IMR-90 (cell line): Measurements from ENCODE around the gene FNBP1. TPM values are rescaled to one million over a fixed set of nuclear protein-coding genes. Genes with fewer than 3 reads are reported as not detected.

Source experiments
- ATAC-seq: fragments of 200-7000 bp; cut with Tn5 transposase; 2 replicates; pipeline ENCODE4 v1.9.1; 2020; ENCODE audit warnings: low read depth, mild to moderate bottlenecking, moderate library complexity
- BruUV-seq: library from RNA; stranded (reverse); fragments of 400-500 nt; replicated peaks from 2 replicates; lab custom pipeline; 2021; lab: Mats Ljungman, UMichigan
- CTCF ChIA-PET: fragments of 300-600 bp; formaldehyde crosslinking; extraction: SDS; loops from one replicate; lab custom pipeline; 2021; ENCODE audit warnings: antibody characterized with exemption; lab: Yijun Ruan, JAX
- POLR2A ChIA-PET: fragments of 300-600 bp; sonication (Branson Sonifier 250); formaldehyde crosslinking; loops from one replicate; lab custom pipeline; 2022; ENCODE audit warnings: antibody characterized with exemption; ENCODE audit not compliant: unreplicated experiment; lab: Charles Lee
- DNase-seq: peaks from one replicate; pipeline ENCODE4 v3.0.0; 2013
- H2AFZ ChIP-seq: replicated peaks from 2 replicates; pipeline ENCODE3; 2013; ENCODE audit warnings: low read length, mild to moderate bottlenecking; ENCODE audit not compliant: poor library complexity
- H2AK5ac ChIP-seq: 2 replicates; pipeline ENCODE4 v1.6.1; 2013; ENCODE audit warnings: low read depth, low read length, inconsistent platforms
- H2AK9ac ChIP-seq: replicated peaks from 2 replicates; pipeline ENCODE3; 2013; ENCODE audit warnings: mild to moderate bottlenecking, low read depth, low read length, moderate library complexity; ENCODE audit not compliant: poor library complexity
- H2BK120ac ChIP-seq: 2 replicates; pipeline ENCODE4 v1.6.1; 2013; ENCODE audit warnings: low read depth, low read length, inconsistent platforms
- H2BK15ac ChIP-seq: 3 replicates; pipeline ENCODE4 v1.6.1; 2013; ENCODE audit warnings: low read depth, low read length, inconsistent platforms
- H2BK20ac ChIP-seq: 2 replicates; pipeline ENCODE4 v1.6.1; 2013; ENCODE audit warnings: low read depth, mild to moderate bottlenecking, inconsistent platforms, low read length, moderate library complexity
- H2BK5ac ChIP-seq: 2 replicates; pipeline ENCODE4 v1.6.1; 2013; ENCODE audit warnings: mild to moderate bottlenecking, low read depth, low read length, inconsistent platforms; ENCODE audit not compliant: poor library complexity, severe bottlenecking
- H3K14ac ChIP-seq: replicated peaks from 2 replicates; pipeline ENCODE4 v1.6.1; 2013; ENCODE audit warnings: low read depth, low read length, inconsistent platforms
- H3K18ac ChIP-seq: 2 replicates; pipeline ENCODE4 v1.6.1; 2013; ENCODE audit warnings: low read depth, low read length, control low read depth
- H3K23ac ChIP-seq: 2 replicates; pipeline ENCODE4 v1.6.1; 2013; ENCODE audit warnings: low read depth, low read length, inconsistent platforms
- H3K27ac ChIP-seq: 2 replicates; pipeline ENCODE4 v1.5.1; 2013; ENCODE audit warnings: mild to moderate bottlenecking, control low read depth, low read length; ENCODE audit not compliant: insufficient read depth
- H3K27me3 ChIP-seq: 2 replicates; pipeline ENCODE4 v1.6.1; 2013; ENCODE audit warnings: low read length; ENCODE audit not compliant: control insufficient read depth, insufficient read depth
- H3K36me3 ChIP-seq: 2 replicates; pipeline ENCODE4 v1.6.1; 2013; ENCODE audit warnings: low read length, mixed read lengths; ENCODE audit not compliant: control insufficient read depth, insufficient read depth
- H3K4ac ChIP-seq: 2 replicates; pipeline ENCODE4 v1.6.1; 2013; ENCODE audit warnings: low read depth, low read length, inconsistent platforms
- H3K4me1 ChIP-seq: 2 replicates; pipeline ENCODE4 v1.6.1; 2013; ENCODE audit warnings: low read length, mixed read lengths; ENCODE audit not compliant: control insufficient read depth, insufficient read depth
- H3K4me2 ChIP-seq: 2 replicates; pipeline ENCODE4 v1.6.1; 2013; ENCODE audit warnings: low read depth, mild to moderate bottlenecking, control low read depth, low read length, moderate library complexity
- H3K4me3 ChIP-seq: 2 replicates; pipeline ENCODE4 v1.5.1; 2013; ENCODE audit warnings: low read depth, mild to moderate bottlenecking, control low read depth, low read length, moderate library complexity; ENCODE audit not compliant: insufficient read depth
- H3K56ac ChIP-seq: 2 replicates; pipeline ENCODE4 v1.6.1; 2013; ENCODE audit warnings: low read length, inconsistent platforms; ENCODE audit not compliant: insufficient read depth; ENCODE audit errors: extremely low read depth
- H3K79me1 ChIP-seq, 2 experiments: 2 replicates each; pipeline ENCODE4 v1.6.1; 2013; ENCODE audit warnings: low read length in 2 of 2, inconsistent platforms in 1 of 2, low read depth in 1 of 2
- H3K9ac ChIP-seq: 2 replicates; pipeline ENCODE4 v1.6.1; 2013; ENCODE audit warnings: low read depth, low read length, control low read depth
- H3K9me1 ChIP-seq: 2 replicates; pipeline ENCODE4 v1.6.1; 2013; ENCODE audit warnings: low read length, inconsistent platforms; ENCODE audit not compliant: insufficient read depth
- H3K9me3 ChIP-seq: 2 replicates; pipeline ENCODE4 v1.6.1; 2013; ENCODE audit warnings: low read length; ENCODE audit not compliant: control insufficient read depth, insufficient read depth
- H4K20me1 ChIP-seq: 2 replicates; pipeline ENCODE4 v1.6.1; 2013; ENCODE audit warnings: low read length, inconsistent platforms; ENCODE audit not compliant: insufficient read depth
- H4K5ac ChIP-seq: 2 replicates; pipeline ENCODE4 v1.6.1; 2013; ENCODE audit warnings: mild to moderate bottlenecking, low read depth, low read length, control low read depth
- H4K8ac ChIP-seq, 2 experiments: 2 replicates each; pipeline ENCODE4 v1.6.1; 2013; ENCODE audit warnings: low read depth in 2 of 2, low read length in 2 of 2, control low read depth in 1 of 2, inconsistent platforms in 1 of 2
- H4K91ac ChIP-seq: 2 replicates; pipeline ENCODE4 v1.6.1; 2013; ENCODE audit warnings: low read depth, low read length, inconsistent platforms; ENCODE audit not compliant: insufficient read depth
- BHLHE40 ChIP-seq: fragments of 150-350 bp; IDR thresholded peaks from 2 replicates; pipeline ENCODE4 v1.6.1; 2016; ENCODE audit warnings: mild to moderate bottlenecking, low read depth, low read length
- CEBPB ChIP-seq: IDR thresholded peaks from 2 replicates; pipeline ENCODE4 v1.6.1; 2012; ENCODE audit warnings: low read depth, low read length, improper control_type of control experiment
- CHD1 ChIP-seq: IDR thresholded peaks from 2 replicates; pipeline ENCODE4 v1.6.1; 2012; ENCODE audit warnings: low read depth, low read length, improper control_type of control experiment
- CTCF ChIP-seq: conservative IDR thresholded peaks from 2 replicates; pipeline ENCODE4 v1.5.1; 2012; ENCODE audit warnings: mild to moderate bottlenecking, low read depth, low read length, improper control_type of control experiment
- ELK1 ChIP-seq: fragments of 150-350 bp; IDR thresholded peaks from 2 replicates; pipeline ENCODE4 v1.6.1; 2016; ENCODE audit warnings: low read depth, mild to moderate bottlenecking, low read length, moderate library complexity, borderline replicate concordance
- FOS ChIP-seq: fragments of 150-350 bp; IDR thresholded peaks from 2 replicates; pipeline ENCODE4 v1.6.1; 2016; ENCODE audit warnings: low read depth, low read length
- MAFK ChIP-seq: IDR thresholded peaks from 2 replicates; pipeline ENCODE4 v1.6.1; 2012; ENCODE audit warnings: low read depth, low read length, improper control_type of control experiment
- MAZ ChIP-seq: IDR thresholded peaks from 2 replicates; pipeline ENCODE4 v1.6.1; 2012; ENCODE audit warnings: low read depth, mild to moderate bottlenecking, low read length, improper control_type of control experiment, moderate library complexity, borderline replicate concordance
- MXI1 ChIP-seq: IDR thresholded peaks from 2 replicates; pipeline ENCODE4 v1.6.1; 2012; ENCODE audit warnings: low read depth, mild to moderate bottlenecking, low read length, moderate library complexity, borderline replicate concordance
- NFE2L2 ChIP-seq: fragments of 150-350 bp; IDR thresholded peaks from 2 replicates; pipeline ENCODE4 v1.6.1; 2016; ENCODE audit warnings: low read depth, mild to moderate bottlenecking, low read length
- POLR2A ChIP-seq: IDR thresholded peaks from 2 replicates; pipeline ENCODE4 v1.6.1; 2012; ENCODE audit warnings: mild to moderate bottlenecking, low read depth, low read length
- RAD21 ChIP-seq: IDR thresholded peaks from 2 replicates; pipeline ENCODE4 v1.6.1; 2012; ENCODE audit warnings: low read length, improper control_type of control experiment
- RCOR1 ChIP-seq: IDR thresholded peaks from 2 replicates; pipeline ENCODE4 v1.6.1; 2012; ENCODE audit warnings: mild to moderate bottlenecking, low read length, improper control_type of control experiment; ENCODE audit not compliant: insufficient replicate concordance
- RFX5 ChIP-seq: IDR thresholded peaks from 2 replicates; pipeline ENCODE4 v1.8.0; 2012; ENCODE audit warnings: low read depth, mild to moderate bottlenecking, low read length, moderate library complexity
- SMC3 ChIP-seq: fragments of 150-350 bp; IDR thresholded peaks from 2 replicates; pipeline ENCODE4 v1.6.1; 2016; ENCODE audit warnings: low read depth, mild to moderate bottlenecking, antibody characterized with exemption, low read length, moderate library complexity
- USF2 ChIP-seq: fragments of 150-350 bp; IDR thresholded peaks from 2 replicates; pipeline ENCODE4 v1.6.1; 2017; ENCODE audit warnings: mild to moderate bottlenecking, antibody characterized with exemption, low read length, low read depth
- WGBS, 2 experiments: methylation state at CpG; one replicate each; pipeline versions ENCODE4 v1.1.5 to v1.1.7; 2013; ENCODE audit warnings: missing lambda C conversion rate in 2 of 2; ENCODE audit not compliant: insufficient read length in 1 of 2; ENCODE audit errors: extremely low coverage in 2 of 2; 5-methylcytosine and 5-hydroxymethylcytosine counted together
- dilution Hi-C: fragments of 300-500 bp; cut with HindIII; formaldehyde crosslinking; loops from one replicate; pipeline ENCODE4 v1.14.3; 2018; ENCODE audit warnings: low sequenced_read_pairs; ENCODE audit not compliant: unreplicated experiment
- in situ Hi-C: fragments of 300-500 bp; cut with MboI; formaldehyde crosslinking; loops from 3 replicates; pipeline ENCODE4 v1.14.3; 2019; ENCODE audit warnings: low sequenced_read_pairs, inconsistent platforms, mixed read lengths
- intact Hi-C: fragments of 100-400 bp; cut with micrococcal nuclease; formaldehyde crosslinking; loops from 2 replicates; pipeline ENCODE4 v1.10.0; 2022
- polyA plus RNA-seq, 3 experiments: library from polyadenylated mRNA; depleted of rRNA; stranded (reverse); fragments of >200 nt; gene quantifications; 2 replicates each; pipeline ENCODE4 v1.2.3, GENCODE V29; 2012; ENCODE audit warnings: low replicate concordance in 1 of 3
- total RNA-seq: library from RNA; depleted of rRNA; stranded (reverse); fragments of >200 nt; gene quantifications from 2 replicates; pipeline ENCODE4 v1.2.3, GENCODE V29; 2012

Gene FNBP1
- total and polyA plus RNA-seq, 2 of the 4 experiments (the other 2 are of a cell fraction): 10.3 to 15.4 TPM

GRCh38 chr9:130064621-130065020, 21.6 kb upstream of the FNBP1 start:
- H3K18ac ChIP-seq: no peak overlapping the region
- H2BK120ac ChIP-seq: no peak overlapping the region
- no peaks in the 10 kb centered on the region; the same call in 1 of the 2 replicates for H3K36me3 ChIP-seq
- H3K4me2 ChIP-seq: no peak overlapping the region
- H2AK9ac ChIP-seq: no peak overlapping the region
- no peak overlapping the region for H2BK15ac ChIP-seq
- no peak overlapping the region for H3K9ac ChIP-seq
- ChIA-PET POLR2A (no interaction called here), CTCF (no interaction called here)
- no peak overlapping the region for H4K8ac ChIP-seq
- dilution Hi-C loops (no loop called here), intact Hi-C loops (no loop called here), in situ Hi-C loops (loop anchor here (25.0 kb wide), 1 partner anchor 177 kb away; no protein-coding TSS in a partner anchor)
- peaks cover 47% of the 10 kb centered on the region for H4K20me1 ChIP-seq
- DNase-seq (no peak), ATAC-seq (peak; percentile 58)
- H4K91ac ChIP-seq: no peak overlapping the region
- no peak overlapping the region for H3K4ac ChIP-seq
- H3K27me3 ChIP-seq: no peaks in the 10 kb centered on the region
- no peak overlapping the region for H4K5ac ChIP-seq
- H3K23ac ChIP-seq: no peak overlapping the region
- no peak overlapping the region for H2BK5ac ChIP-seq
- no TSS peak for BruUV-seq
- TF ChIP-seq RCOR1 (no peak), RAD21 (no peak), MAZ (no peak), ELK1 (no peak), NFE2L2 (no peak), CTCF (no peak), SMC3 (no peak), MAFK (no peak), POLR2A (no peak), USF2 (no peak), CEBPB (no peak), CHD1 (no peak), BHLHE40 (no peak), MXI1 (no peak), FOS (no peak), RFX5 (no peak)
- H2AK5ac ChIP-seq: no peak overlapping the region
- no peak overlapping the region for H3K56ac ChIP-seq
- no peak overlapping the region for H3K4me3 ChIP-seq
- H3K14ac ChIP-seq: no peak overlapping the region
- peaks cover 42 to 81% of the 10 kb centered on the region in 2 experiments for H3K79me1 ChIP-seq
- no peaks in the 10 kb centered on the region; the same call in 1 of the 2 replicates for H3K4me1 ChIP-seq
- H3K9me1 ChIP-seq: peaks cover 3% of the 10 kb centered on the region
- H2BK20ac ChIP-seq: no peak overlapping the region
- no peaks in the 10 kb centered on the region for H3K9me3 ChIP-seq
- H3K27ac ChIP-seq: no peak overlapping the region
- no peak overlapping the region for H2AFZ ChIP-seq
- 90% methylated on average over 2 of the region's 4 CpGs; no CpG with 5 or more reads in 1 of the 2 experiments for WGBS, 2 experiments
